SU-DHL-6 (cell line): ENCODE measurements around the gene RBM19.
"Not testable (repeated sequence)": the region's sequence is repeated elsewhere in the genome, so short reads cannot be mapped to it uniquely, and the experiment has no call there.

Experiments
- H2AFZ ChIP-seq: fragments of 200-600 bp; sonication (generic); 2 replicates; pipeline ENCODE4 v1.6.1; 2014; ENCODE audit warnings: low read depth, mild to moderate bottlenecking, moderate library complexity, mixed read lengths, antibody characterized with exemption, low read length; ENCODE audit not compliant: severe bottlenecking
- H3F3A ChIP-seq: fragments of 200-600 bp; shearing (Covaris generic); 2 replicates; pipeline ENCODE4 v1.6.0; 2016; ENCODE audit warnings: antibody characterized with exemption, mild to moderate bottlenecking; ENCODE audit not compliant: insufficient read depth
- H3K27ac ChIP-seq: fragments of 200-600 bp; sonication (generic); 2 replicates; pipeline ENCODE4 v1.5.1; 2016; ENCODE audit warnings: low read depth, mild to moderate bottlenecking, low read length, moderate library complexity, mixed read lengths
- H3K27me3 ChIP-seq: fragments of 200-600 bp; sonication (generic), shearing (Covaris generic); 2 replicates; pipeline ENCODE4 v1.6.0; 2014; ENCODE audit warnings: mild to moderate bottlenecking, low read length
- H3K36me3 ChIP-seq: fragments of 200-600 bp; sonication (generic); 2 replicates; pipeline ENCODE4 v1.6.1; 2014; ENCODE audit warnings: mild to moderate bottlenecking, low read length, mixed read lengths
- H3K4me2 ChIP-seq: fragments of 300-600, 200-600 bp; shearing (Covaris generic), sonication (generic); 2 replicates; pipeline ENCODE4 v1.6.0; 2014; ENCODE audit warnings: low read length, low read depth, mild to moderate bottlenecking; ENCODE audit not compliant: poor library complexity, severe bottlenecking
- H3K4me3 ChIP-seq: fragments of 200-600 bp; sonication (generic); 2 replicates; pipeline ENCODE4 v1.5.1; 2014; ENCODE audit warnings: antibody characterized with exemption, low read length, mild to moderate bottlenecking, mixed read lengths; ENCODE audit not compliant: insufficient read depth, poor library complexity, severe bottlenecking
- H3K79me2 ChIP-seq: fragments of 200-600 bp; sonication (generic); 2 replicates; pipeline ENCODE4 v1.6.1; 2014; ENCODE audit warnings: mild to moderate bottlenecking, low read length, moderate library complexity; ENCODE audit not compliant: insufficient read depth
- H3K9ac ChIP-seq: fragments of 200-600 bp; sonication (generic); 2 replicates; pipeline ENCODE4 v1.7.0; 2014; ENCODE audit warnings: mild to moderate bottlenecking, low read length
- H3K9me2 ChIP-seq: fragments of 200-600 bp; sonication (generic); replicated peaks from 2 replicates; pipeline ENCODE4 v1.6.1; 2014; ENCODE audit warnings: low read length; ENCODE audit not compliant: insufficient read depth
- H3K9me3 ChIP-seq: fragments of 200-600 bp; sonication (generic); 2 replicates; pipeline ENCODE4 v1.6.1; 2014; ENCODE audit warnings: low read length, mixed read lengths; ENCODE audit not compliant: insufficient read depth
- H4K20me1 ChIP-seq: fragments of 200-600 bp; sonication (generic); 2 replicates; pipeline ENCODE4 v1.6.1; 2014; ENCODE audit warnings: low read depth, mild to moderate bottlenecking, antibody characterized with exemption, low read length, moderate library complexity, mixed read lengths
- CTCF ChIP-seq: fragments of 200-600 bp; sonication (generic); IDR thresholded peaks from one replicate; pipeline ENCODE4 v1.5.1; 2017; ENCODE audit warnings: antibody characterized with exemption, mild to moderate bottlenecking, low read length, moderate library complexity; ENCODE audit not compliant: insufficient read depth, poor library complexity, severe bottlenecking
- EZH2phosphoT487 ChIP-seq: fragments of 200-600 bp; sonication (generic), shearing (Covaris generic); conservative IDR thresholded peaks from 2 replicates; pipeline ENCODE4 v1.6.1; 2018; ENCODE audit warnings: mild to moderate bottlenecking, antibody characterized with exemption, low read length, moderate library complexity, mixed read lengths

The RBM19 gene

GRCh38 chr12:113815031-113815430 is 151.1 kb downstream of the RBM19 start:
- no peaks in the 10 kb centered on the region for H3K9me3 ChIP-seq
- H2AFZ ChIP-seq, result no peak overlapping the region
- H4K20me1 ChIP-seq, result no peaks in the 10 kb centered on the region
- TF ChIP-seq EZH2phosphoT487, result no peak
- TF ChIP-seq CTCF, result no peak
- H3K9me2 ChIP-seq, result no peaks in the 10 kb centered on the region
- H3K9ac ChIP-seq, result no peak overlapping the region
- H3K27ac ChIP-seq, result no peak overlapping the region
- H3K4me3 ChIP-seq, result no peak overlapping the region
- no peak overlapping the region for H3K4me2 ChIP-seq
- no peaks in the 10 kb centered on the region for H3K36me3 ChIP-seq
- no peaks in the 10 kb centered on the region for H3K27me3 ChIP-seq
- H3F3A ChIP-seq, result no peaks in the 10 kb centered on the region
- no peaks in the 10 kb centered on the region for H3K79me2 ChIP-seq

- Histone ChIP-seq H3K9me3 (no peaks in the 10 kb centered on the region), H3K27me3 (no peaks in the 10 kb centered on the region), H3K79me2 (no peaks in the 10 kb centered on the region), H3K36me3 (no peaks in the 10 kb centered on the region), H3K27ac (no peak overlapping the region), H3K9ac (no peak overlapping the region), H3K4me2 (no peak overlapping the region), H2AFZ (no peak overlapping the region), H3K4me3 (no peak overlapping the region), H4K20me1 (no peaks in the 10 kb centered on the region), H3K9me2 (no peaks in the 10 kb centered on the region), H3F3A (no peaks in the 10 kb centered on the region)
- TF ChIP-seq EZH2phosphoT487 (no peak), CTCF (no peak)
Measured at GRCh38 chr12:113813229-113813541, 152.9 kb downstream of the RBM19 start.

- no peaks in the 10 kb centered on the region for H4K20me1 ChIP-seq
- H3F3A ChIP-seq, result no peaks in the 10 kb centered on the region
- H3K4me3 ChIP-seq, result no peak overlapping the region
- H3K27me3 ChIP-seq, result no peaks in the 10 kb centered on the region
- H3K9me2 ChIP-seq, result no peaks in the 10 kb centered on the region
- H3K9me3 ChIP-seq, result no peaks in the 10 kb centered on the region
- H3K4me2 ChIP-seq, result no peak overlapping the region
- no peaks in the 10 kb centered on the region for H3K79me2 ChIP-seq
- TF ChIP-seq CTCF (no peak), EZH2phosphoT487 (no peak)
- H3K27ac ChIP-seq, result no peak overlapping the region
- no peaks in the 10 kb centered on the region for H3K36me3 ChIP-seq
- H3K9ac ChIP-seq, result no peak overlapping the region
- no peak overlapping the region for H2AFZ ChIP-seq
Measured at GRCh38 chr12:113812411-113813228, 153.5 kb downstream of the RBM19 start.

- not testable (repeated sequence) for H3K4me3 ChIP-seq, H3K36me3 ChIP-seq, H3K9ac ChIP-seq, H2AFZ ChIP-seq, H3K27ac ChIP-seq, H3K9me2 ChIP-seq, H4K20me1 ChIP-seq, H3K9me3 ChIP-seq, H3K27me3 ChIP-seq, H3K79me2 ChIP-seq, H3F3A ChIP-seq, H3K4me2 ChIP-seq
Measured at GRCh38 chr12:113809462-113810220, 156.5 kb downstream of the RBM19 start.
